H54 (cell line): ENCODE data around the gene SLC35F1.

Experiments used
- DNase-seq: peaks from one replicate; pipeline ENCODE4 v3.0.0; 2011; ENCODE audit warnings: low spot score, mixed read lengths; ENCODE audit not compliant: insufficient read length
- FAIRE-seq: peaks from 3 replicates; lab custom pipeline; 2011; peaks lifted over from hg19 to GRCh38; lab: Jason Lieb, UNC
- POLR2A ChIP-seq: IDR thresholded peaks from 2 replicates; pipeline ENCODE4 v1.6.1; 2011; ENCODE audit warnings: low read depth, mild to moderate bottlenecking, low read length

The SLC35F1 gene

DNA sequence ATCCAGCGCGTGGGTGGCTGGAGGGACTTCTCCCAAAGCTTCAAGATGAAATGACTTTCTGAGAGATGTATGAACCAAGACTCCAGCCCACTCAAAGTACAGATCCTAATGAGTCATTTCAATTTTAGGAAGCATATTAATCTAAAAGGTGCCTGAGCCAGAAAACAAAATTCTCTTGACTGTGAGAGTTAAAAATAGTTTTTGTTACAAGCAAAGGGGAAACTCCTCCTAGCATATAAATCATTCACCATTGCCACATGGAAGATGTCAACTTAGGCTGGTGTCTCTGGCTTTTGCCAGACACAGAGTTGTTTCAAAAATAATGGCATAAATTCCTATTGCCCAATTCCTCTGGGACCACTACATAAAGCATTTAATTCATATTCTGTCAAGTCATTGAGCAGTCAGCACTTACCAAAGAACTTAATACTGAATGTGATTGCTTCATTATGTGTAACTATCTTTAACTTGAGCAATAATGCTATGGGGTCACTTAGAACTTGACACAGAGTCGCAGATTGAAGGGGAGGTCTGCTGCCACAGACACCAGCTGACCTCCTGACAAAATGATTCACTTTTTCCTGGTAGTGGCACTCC lies 280.6 kb downstream of the SLC35F1 start:
- FAIRE-seq, result no peak
- no peak for DNase-seq
- TF ChIP-seq POLR2A, result no peak

- TF ChIP-seq POLR2A, result no peak
- FAIRE-seq (no peak), DNase-seq (no peak)
Observed at GRCh38 chr6:118188561-118188960, 281.5 kb downstream of the SLC35F1 start.

DNA sequence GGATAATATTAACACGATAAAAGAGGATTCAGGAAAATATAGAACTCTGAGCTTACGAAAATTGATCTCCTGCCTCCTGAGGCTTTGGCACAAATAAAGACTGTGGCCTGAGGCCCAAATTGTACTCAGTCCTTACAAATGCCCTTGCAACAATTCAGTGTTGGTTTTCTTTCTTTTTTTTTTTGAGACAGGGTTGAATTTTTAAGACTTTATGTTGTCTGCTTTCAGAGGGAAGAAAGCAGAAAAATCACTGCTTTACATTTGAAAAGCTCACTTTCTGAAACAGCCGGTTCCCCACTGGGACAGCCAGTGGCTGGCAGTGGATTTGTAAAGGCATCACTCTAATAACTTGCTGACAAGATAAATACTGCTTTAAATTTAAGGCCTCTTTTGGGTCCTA lies 290.5 kb downstream of the SLC35F1 start:
- no peak for DNase-seq
- FAIRE-seq, result no peak
- no peak for TF ChIP-seq POLR2A

- FAIRE-seq, result no peak
- no peak for DNase-seq
Observed at GRCh38 chr6:118198746-118199145, 291.7 kb downstream of the SLC35F1 start.

GRCh38 chr6:118200160-118200559 lies 293.1 kb downstream of the SLC35F1 start:
- FAIRE-seq, result no peak
- DNase-seq, result no peak
- TF ChIP-seq POLR2A, result no peak

More at GRCh38 chr6:118198746-118199145, 291.7 kb downstream of the SLC35F1 start:
- TF ChIP-seq POLR2A, result no peak

DNA sequence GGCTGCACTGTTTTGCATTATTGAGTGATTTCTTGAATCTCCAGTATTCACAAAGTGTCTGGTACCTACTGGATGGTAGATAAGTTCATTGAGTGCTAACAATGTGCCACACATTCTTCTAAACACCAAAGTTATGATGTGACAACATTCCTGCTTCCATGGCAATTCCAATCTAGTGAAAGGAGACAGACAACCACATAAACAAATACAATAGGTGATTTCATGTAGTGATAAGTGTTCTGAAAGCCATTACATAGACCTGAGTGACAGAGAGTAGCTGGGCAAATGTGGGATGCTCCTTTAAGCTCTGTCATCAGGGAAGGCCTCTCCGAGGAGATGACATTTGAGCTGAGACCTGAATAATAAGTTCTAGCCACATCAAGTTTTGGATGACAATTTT lies 295.5 kb downstream of the SLC35F1 start:
- no peak for TF ChIP-seq POLR2A
- DNase-seq, result no peak
- FAIRE-seq, result no peak

DNA sequence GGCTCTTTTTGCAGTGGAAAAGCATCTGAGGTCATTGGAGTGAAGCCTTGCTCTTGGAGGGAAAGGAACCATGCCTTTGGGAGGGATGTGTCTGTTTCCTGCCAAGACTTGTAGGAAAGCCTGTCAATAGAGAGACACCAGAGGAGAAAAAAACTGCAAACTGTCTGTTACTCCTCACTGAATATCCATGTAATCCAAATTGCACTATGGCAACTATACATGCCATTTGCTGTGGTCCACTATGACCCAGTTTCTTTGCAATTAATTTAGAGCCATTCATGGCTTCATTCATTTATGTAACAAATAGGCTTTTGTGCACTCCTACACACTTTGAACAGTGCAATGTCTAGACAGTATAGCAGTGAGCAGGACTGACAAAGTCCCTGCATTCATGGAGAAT lies 296.5 kb downstream of the SLC35F1 start:
- DNase-seq (no peak), FAIRE-seq (no peak)
- no peak for TF ChIP-seq POLR2A

DNA sequence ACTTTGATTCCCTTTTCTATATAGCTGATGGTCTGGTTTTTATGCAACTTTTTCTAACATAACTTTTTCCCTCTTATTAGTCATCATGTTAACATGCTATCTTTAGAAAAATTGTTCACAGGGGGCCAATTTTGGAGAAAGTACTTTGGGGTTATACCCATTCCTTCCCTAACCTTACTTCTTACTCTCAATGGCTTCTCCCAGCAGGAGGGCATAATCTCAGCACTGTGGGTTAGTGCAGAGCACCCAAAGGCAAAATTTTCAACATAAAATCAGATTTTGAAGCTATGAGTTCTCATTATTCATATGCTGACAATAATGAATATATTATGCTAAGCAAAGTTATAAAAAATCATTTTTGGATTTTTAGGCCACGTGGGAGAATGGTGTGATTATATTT lies 299.2 kb downstream of the SLC35F1 start:
- no peak for TF ChIP-seq POLR2A
- no peak for FAIRE-seq
- no peak for DNase-seq

DNA sequence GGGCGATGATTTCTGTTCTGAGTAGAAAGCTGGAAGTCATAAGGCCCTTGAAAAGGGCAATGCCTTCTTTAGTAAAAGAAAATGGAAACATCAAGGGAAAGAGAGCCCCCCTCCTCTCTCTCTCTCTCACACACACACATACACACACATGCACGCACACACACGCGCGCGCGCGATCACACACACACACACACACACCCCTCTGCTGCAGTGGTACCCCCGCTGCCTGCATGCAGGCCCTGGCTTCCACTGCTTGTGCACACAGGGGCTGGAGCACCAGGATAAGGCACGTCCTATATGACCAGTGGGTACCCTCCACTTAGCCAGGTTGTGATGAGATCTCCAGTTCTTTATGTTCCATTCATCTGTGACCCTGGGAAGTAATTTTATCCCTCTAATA lies 300.9 kb downstream of the SLC35F1 start:
- DNase-seq, result no peak
- FAIRE-seq, result no peak
- TF ChIP-seq POLR2A, result no peak

DNA sequence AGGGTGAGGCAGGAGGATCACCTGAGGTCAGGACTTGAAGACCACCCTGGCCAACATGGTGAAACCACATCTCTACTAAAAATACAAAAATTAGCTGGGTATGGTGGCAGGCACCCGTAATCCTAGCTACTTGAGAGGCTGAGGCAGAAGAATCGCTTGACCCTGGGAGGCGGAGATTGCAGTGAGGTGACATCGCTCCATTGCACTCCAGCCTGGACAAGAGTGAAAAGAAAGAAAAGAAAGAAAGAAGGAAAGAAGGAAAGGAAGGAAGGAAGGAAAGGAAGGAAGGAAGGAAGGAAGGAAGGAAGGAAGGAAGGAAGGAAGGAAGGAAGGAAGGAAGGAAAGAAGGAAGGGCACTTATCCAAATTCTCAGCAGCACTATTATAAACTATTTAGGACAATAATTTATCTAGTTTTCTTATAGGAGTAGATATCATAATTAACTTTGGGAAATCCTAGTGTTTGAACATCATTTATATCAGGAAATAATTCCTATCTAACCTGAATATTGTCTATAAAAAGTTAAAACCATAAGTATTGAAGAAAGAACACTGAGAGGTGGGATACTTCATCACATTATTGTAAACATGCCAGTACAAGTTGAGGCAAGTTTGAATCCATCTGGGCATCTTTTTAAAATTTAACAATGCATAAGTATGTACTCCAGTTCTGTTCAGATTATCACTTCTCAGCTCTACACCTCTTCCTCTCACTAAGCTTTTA lies 305.5 kb downstream of the SLC35F1 start:
- DNase-seq, result no peak

GRCh38 chr6:118215269-118215668 lies 308.2 kb downstream of the SLC35F1 start:
- FAIRE-seq, result no peak

More for the DNA sequence above, 305.5 kb downstream of the SLC35F1 start:
- TF ChIP-seq POLR2A, result no peak
- FAIRE-seq, result no peak

DNA sequence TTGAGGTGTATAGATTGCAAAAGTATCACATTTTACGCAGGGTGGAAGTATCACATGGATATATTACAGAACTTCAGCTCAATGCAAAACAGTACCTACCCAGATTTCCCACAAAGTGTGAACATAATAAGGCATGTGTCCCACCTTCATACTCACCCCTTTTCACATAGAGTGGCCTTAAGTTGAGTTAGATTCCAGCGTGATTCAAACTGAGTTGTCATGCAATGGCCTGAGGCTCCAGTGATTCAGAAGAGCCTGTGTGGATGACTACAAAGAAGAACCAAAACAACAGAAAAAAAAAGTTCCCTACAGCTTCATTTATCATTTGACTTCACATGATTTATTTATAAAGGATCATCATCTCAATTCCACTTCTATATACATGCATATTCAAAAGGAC lies 309.7 kb downstream of the SLC35F1 start:
- TF ChIP-seq POLR2A, result no peak
- no peak for FAIRE-seq
- DNase-seq, result no peak

More at GRCh38 chr6:118215269-118215668, 308.2 kb downstream of the SLC35F1 start:
- no peak for TF ChIP-seq POLR2A
- no peak for DNase-seq

- DNase-seq, result no peak
- TF ChIP-seq POLR2A, result no peak
Observed at GRCh38 chr6:118218156-118218555, 311.1 kb downstream of the SLC35F1 start.

DNA sequence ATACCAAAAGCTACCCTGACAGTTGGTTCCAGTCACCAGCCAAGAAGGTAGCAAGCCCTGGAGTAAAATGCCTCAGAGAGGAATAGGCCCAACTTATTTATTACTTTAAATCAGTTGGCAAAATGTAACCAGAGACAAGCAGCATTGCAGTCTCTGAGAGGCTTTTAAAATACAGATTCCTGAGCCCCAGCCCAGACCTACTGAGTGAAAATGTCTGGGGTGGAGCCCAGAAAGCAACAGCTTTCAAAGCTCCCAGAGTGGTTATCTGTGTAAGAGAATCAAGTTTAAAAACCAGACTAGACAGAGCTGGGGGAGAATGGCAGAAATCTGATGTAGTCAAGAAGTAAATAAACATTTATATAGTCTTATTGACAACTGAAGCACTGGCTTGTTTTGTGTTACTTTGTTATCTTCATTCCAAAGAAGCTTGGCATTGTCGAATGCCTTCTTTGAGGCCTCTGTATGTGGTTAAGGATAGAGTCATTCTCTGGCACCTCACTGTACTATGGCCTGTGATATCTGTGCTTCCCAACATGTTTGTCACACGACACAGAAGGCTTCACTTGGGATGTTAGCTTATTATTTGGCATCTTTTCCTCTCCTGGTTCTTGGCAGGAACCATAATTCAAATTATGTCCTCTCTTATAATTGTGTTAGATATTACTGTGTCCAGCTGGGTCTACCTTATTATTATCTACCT lies 313.5 kb downstream of the SLC35F1 start:
- TF ChIP-seq POLR2A, result no peak
- FAIRE-seq, result no peak
- DNase-seq, result no peak

More at GRCh38 chr6:118218156-118218555, 311.1 kb downstream of the SLC35F1 start:
- FAIRE-seq, result no peak
